ENCODE results near the gene NECTIN1.

Gene NECTIN1

DNA sequence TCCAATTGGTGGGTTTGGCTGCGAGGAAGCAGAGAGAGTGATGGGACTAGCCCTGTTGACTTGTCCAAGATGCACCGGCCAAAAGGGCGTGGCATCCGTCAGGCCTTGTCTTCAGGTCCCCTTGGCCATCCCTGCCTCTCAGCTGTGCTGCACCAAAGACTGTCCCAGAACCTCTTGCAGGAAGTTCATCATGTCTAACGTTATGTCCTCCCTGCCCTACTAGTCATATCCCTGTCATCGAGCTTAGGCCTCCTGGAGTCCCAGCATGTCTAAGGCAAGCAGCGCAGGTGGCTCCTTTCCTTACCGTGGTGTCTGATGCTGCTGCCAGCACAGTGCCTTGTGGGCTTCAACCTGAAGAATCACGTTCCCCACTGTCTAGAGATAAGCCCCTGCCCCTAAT is 51.2 kb downstream of the NECTIN1 start:
- no peak for ATAC-seq
- TF ChIP-seq, protein P1, sequence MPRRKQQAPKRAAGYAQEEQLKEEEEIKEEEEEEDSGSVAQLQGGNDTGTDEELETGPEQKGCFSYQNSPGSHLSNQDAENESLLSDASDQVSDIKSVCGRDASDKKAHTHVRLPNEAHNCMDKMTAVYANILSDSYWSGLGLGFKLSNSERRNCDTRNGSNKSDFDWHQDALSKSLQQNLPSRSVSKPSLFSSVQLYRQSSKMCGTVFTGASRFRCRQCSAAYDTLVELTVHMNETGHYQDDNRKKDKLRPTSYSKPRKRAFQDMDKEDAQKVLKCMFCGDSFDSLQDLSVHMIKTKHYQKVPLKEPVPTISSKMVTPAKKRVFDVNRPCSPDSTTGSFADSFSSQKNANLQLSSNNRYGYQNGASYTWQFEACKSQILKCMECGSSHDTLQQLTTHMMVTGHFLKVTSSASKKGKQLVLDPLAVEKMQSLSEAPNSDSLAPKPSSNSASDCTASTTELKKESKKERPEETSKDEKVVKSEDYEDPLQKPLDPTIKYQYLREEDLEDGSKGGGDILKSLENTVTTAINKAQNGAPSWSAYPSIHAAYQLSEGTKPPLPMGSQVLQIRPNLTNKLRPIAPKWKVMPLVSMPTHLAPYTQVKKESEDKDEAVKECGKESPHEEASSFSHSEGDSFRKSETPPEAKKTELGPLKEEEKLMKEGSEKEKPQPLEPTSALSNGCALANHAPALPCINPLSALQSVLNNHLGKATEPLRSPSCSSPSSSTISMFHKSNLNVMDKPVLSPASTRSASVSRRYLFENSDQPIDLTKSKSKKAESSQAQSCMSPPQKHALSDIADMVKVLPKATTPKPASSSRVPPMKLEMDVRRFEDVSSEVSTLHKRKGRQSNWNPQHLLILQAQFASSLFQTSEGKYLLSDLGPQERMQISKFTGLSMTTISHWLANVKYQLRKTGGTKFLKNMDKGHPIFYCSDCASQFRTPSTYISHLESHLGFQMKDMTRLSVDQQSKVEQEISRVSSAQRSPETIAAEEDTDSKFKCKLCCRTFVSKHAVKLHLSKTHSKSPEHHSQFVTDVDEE (CRISPR knock-in tag; IDR thresholded peaks at IDR 0.05): no peak
- TF ChIP-seq, protein P2, sequence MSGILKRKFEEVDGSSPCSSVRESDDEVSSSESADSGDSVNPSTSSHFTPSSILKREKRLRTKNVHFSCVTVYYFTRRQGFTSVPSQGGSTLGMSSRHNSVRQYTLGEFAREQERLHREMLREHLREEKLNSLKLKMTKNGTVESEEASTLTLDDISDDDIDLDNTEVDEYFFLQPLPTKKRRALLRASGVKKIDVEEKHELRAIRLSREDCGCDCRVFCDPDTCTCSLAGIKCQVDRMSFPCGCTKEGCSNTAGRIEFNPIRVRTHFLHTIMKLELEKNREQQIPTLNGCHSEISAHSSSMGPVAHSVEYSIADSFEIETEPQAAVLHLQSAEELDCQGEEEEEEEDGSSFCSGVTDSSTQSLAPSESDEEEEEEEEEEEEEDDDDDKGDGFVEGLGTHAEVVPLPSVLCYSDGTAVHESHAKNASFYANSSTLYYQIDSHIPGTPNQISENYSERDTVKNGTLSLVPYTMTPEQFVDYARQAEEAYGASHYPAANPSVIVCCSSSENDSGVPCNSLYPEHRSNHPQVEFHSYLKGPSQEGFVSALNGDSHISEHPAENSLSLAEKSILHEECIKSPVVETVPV (CRISPR knock-in tag; IDR thresholded peaks at IDR 0.05): no peak
- TF ChIP-seq SNAI2 (CRISPR knock-in tag; IDR thresholded peaks at IDR 0.05) (no peak), CSDC2 (CRISPR knock-in tag; IDR thresholded peaks at IDR 0.05) (no peak), ARNTL (CRISPR knock-in tag; IDR thresholded peaks at IDR 0.05; ENCODE audit: borderline replicate concordance, low read depth) (no peak), PPARA (CRISPR knock-in tag; IDR thresholded peaks at IDR 0.05; ENCODE audit: borderline replicate concordance) (no peak), ESRRG (CRISPR knock-in tag; IDR thresholded peaks at IDR 0.05) (no peak), TCF4 (CRISPR knock-in tag; IDR thresholded peaks at IDR 0.05; ENCODE audit: borderline replicate concordance) (no peak), ZC3H10 (CRISPR knock-in tag; IDR thresholded peaks at IDR 0.05) (no peak), RARB (CRISPR knock-in tag; IDR thresholded peaks at IDR 0.05) (no peak), TOX (CRISPR knock-in tag; IDR thresholded peaks at IDR 0.05; ENCODE audit: borderline replicate concordance) (no peak), BACH2 (CRISPR knock-in tag; IDR thresholded peaks at IDR 0.05; ENCODE audit: borderline replicate concordance) (no peak), GLIS3 (CRISPR knock-in tag; IDR thresholded peaks at IDR 0.05) (no peak), ZNF70 (CRISPR knock-in tag; IDR thresholded peaks at IDR 0.05) (no peak), ZNF8 (CRISPR knock-in tag; IDR thresholded peaks at IDR 0.05) (no peak)
- TF ChIP-seq, protein P3, sequence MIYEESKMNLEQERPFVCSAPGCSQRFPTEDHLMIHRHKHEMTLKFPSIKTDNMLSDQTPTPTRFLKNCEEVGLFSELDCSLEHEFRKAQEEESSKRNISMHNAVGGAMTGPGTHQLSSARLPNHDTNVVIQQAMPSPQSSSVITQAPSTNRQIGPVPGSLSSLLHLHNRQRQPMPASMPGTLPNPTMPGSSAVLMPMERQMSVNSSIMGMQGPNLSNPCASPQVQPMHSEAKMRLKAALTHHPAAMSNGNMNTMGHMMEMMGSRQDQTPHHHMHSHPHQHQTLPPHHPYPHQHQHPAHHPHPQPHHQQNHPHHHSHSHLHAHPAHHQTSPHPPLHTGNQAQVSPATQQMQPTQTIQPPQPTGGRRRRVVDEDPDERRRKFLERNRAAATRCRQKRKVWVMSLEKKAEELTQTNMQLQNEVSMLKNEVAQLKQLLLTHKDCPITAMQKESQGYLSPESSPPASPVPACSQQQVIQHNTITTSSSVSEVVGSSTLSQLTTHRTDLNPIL (CRISPR knock-in tag; IDR thresholded peaks at IDR 0.05; ENCODE audit: low read depth): no peak
- TF ChIP-seq, protein P4, sequence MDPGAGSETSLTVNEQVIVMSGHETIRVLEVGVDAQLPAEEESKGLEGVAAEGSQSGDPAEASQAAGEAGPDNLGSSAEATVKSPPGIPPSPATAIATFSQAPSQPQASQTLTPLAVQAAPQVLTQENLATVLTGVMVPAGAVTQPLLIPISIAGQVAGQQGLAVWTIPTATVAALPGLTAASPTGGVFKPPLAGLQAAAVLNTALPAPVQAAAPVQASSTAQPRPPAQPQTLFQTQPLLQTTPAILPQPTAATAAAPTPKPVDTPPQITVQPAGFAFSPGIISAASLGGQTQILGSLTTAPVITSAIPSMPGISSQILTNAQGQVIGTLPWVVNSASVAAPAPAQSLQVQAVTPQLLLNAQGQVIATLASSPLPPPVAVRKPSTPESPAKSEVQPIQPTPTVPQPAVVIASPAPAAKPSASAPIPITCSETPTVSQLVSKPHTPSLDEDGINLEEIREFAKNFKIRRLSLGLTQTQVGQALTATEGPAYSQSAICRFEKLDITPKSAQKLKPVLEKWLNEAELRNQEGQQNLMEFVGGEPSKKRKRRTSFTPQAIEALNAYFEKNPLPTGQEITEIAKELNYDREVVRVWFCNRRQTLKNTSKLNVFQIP (CRISPR knock-in tag; IDR thresholded peaks at IDR 0.05; ENCODE audit: borderline replicate concordance, low read depth): no peak
- TF ChIP-seq, protein P5, sequence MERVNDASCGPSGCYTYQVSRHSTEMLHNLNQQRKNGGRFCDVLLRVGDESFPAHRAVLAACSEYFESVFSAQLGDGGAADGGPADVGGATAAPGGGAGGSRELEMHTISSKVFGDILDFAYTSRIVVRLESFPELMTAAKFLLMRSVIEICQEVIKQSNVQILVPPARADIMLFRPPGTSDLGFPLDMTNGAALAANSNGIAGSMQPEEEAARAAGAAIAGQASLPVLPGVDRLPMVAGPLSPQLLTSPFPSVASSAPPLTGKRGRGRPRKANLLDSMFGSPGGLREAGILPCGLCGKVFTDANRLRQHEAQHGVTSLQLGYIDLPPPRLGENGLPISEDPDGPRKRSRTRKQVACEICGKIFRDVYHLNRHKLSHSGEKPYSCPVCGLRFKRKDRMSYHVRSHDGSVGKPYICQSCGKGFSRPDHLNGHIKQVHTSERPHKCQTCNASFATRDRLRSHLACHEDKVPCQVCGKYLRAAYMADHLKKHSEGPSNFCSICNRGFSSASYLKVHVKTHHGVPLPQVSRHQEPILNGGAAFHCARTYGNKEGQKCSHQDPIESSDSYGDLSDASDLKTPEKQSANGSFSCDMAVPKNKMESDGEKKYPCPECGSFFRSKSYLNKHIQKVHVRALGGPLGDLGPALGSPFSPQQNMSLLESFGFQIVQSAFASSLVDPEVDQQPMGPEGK (CRISPR knock-in tag; IDR thresholded peaks at IDR 0.05; ENCODE audit: borderline replicate concordance): no peak

DNA sequence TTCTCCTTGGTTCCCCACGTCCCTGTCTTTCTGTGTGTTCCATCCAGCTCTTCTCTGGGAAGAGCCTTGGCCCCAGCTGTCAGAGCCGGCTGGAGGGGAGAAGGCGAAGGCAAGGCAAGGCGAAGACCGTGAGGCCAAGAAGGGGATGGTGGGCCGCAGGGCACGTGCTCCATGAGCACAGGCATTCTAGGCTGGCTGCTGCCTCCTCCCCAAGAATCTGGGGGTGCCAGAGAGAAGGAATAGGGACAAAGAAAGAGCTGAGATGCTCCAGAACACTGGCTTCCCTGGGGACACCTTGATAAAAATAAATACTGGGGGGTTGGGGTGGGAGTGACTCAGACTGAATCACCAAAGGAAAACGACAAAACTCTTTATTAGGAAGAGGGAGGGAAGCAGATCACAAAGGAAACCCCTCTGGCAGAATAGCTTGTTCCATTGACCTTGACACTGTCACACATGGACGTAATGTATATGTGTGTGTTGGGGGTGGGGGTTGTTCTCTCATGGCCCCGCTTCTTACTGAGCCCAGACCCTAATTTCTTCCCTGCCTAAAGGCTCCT is 52.5 kb downstream of the NECTIN1 start:
- TF ChIP-seq RARB (CRISPR knock-in tag; IDR thresholded peaks at IDR 0.05) (no peak), GLIS3 (CRISPR knock-in tag; IDR thresholded peaks at IDR 0.05) (no peak), TCF4 (CRISPR knock-in tag; IDR thresholded peaks at IDR 0.05; ENCODE audit: borderline replicate concordance) (no peak), ZFP30 (CRISPR knock-in tag; IDR thresholded peaks at IDR 0.05) (no peak), ARNTL (CRISPR knock-in tag; IDR thresholded peaks at IDR 0.05; ENCODE audit: borderline replicate concordance, low read depth) (no peak)
- TF ChIP-seq, protein P1 (CRISPR knock-in tag; IDR thresholded peaks at IDR 0.05): no peak
- TF ChIP-seq, protein P5 (CRISPR knock-in tag; IDR thresholded peaks at IDR 0.05; ENCODE audit: borderline replicate concordance): no peak

More for the DNA sequence above, 52.5 kb downstream of the NECTIN1 start:
- ATAC-seq: no peak

Data from SK-N-SH treated with all-trans-retinoic acid at 6 μM for 48 hours (cell line).